ENCODE results near the gene FXN. TPM values are rescaled to one million over a fixed set of nuclear protein-coding genes. Genes with fewer than 3 reads are reported as not detected.

FXN gene
- total RNA-seq, 4 donors from 2014 or later = 1.8 to 10.1 (median 3.3) TPM

DNA sequence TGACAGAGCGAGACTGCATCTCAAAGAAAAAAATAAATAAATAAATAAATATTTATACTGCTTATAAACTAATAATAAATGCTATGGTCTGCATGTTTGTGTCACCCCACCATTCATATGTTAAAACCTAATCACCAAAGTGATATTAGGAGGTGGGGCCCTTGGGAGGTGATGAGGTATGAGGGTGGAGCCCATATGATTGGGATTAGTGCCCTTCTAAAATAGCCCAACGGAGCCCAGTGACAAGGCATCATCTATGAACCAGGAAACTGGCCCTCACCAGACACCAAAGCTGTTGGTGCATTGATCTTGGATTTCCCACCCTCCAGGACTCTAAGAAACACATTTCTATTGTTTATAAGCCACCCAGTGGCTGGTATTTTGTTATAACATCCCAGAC is 5.1 kb downstream of the FXN start:
- no peak for TF ChIP-seq CTCF (IDR thresholded peaks at IDR 0.05; ENCODE audit: low read depth)

DNA sequence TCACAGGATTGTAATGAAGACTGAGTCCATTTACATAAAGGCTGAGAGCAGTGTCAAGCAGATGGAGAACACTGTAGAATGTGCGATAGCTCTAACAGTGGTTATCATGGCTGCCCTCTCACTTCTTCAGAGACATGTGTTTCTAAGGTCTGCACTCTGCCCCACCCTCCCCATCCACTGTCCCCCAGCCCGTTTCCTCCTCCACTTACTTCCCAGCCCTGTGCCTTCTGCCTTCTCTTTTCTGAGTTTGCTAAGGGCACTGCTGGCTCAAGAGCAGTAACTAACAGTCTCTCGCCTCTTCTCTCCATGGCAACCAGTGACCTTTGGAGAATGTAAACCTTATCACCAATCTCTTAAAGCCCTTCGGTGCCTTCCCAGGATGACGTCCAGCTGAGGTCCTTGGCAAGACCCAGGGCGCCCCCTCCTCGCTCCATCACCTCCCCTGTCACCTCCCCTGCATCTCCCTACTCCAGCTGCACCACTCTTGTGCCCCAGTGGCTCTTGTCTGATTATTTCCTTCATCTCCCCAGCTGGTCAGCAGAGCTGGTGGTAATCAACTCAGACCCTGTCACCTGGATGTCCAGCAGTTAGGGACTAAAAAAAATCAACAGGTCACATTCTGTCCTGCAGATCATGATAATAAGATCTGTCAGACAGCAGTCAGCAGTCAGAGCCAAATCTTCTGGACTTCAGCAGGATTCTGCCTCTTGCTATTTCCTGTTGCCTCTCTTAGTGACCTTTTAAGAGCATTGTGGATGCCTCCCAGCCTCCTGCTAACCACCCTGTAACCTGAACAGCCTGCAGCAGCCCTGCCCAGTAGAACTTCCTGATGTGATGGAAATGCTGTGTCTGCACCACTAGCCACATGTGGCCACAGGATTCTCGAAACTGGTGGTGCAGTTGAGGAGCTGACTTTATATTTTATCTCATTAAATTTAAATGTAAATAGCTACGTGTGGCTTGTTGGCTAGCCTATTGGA is 9.0 kb downstream of the FXN start:
- TF ChIP-seq CTCF (IDR thresholded peaks at IDR 0.05; ENCODE audit: low read depth) = no peak

DNA sequence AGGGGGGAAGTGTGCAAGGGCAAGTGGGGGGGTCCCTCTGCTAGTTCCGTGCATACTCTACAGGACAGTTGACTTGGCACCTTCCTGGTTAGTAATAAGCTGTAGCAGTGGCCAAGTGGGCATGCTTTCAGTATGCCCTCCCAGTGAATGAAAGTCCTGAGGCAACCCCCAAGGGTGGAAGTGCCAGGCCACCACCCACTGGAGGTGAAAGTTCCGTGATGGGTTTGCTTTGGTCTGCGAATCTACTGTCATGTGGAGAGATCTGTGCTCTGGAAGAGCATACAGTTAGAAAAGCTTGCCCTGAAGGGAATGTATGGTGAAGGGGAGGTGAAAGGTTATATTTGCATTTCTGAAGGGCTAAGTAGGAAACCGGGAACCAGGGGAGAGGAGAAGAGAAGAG is 10.3 kb downstream of the FXN start:
- TF ChIP-seq CTCF (IDR thresholded peaks at IDR 0.05; ENCODE audit: low read depth) = no peak

- TF ChIP-seq CTCF (IDR thresholded peaks at IDR 0.05; ENCODE audit: low read depth) = no peak
These were observed 11.2 kb downstream of the FXN start for GRCh38 chr9:69046723-69047122.

- TF ChIP-seq CTCF (IDR thresholded peaks at IDR 0.05; ENCODE audit: low read depth) = no peak
These were observed 11.8 kb downstream of the FXN start for GRCh38 chr9:69047371-69047770.

GRCh38 chr9:69049094-69049493 is 13.5 kb downstream of the FXN start:
- TF ChIP-seq CTCF (IDR thresholded peaks at IDR 0.05; ENCODE audit: low read depth) = no peak

GRCh38 chr9:69054989-69055388 is 19.4 kb downstream of the FXN start:
- no peak for TF ChIP-seq CTCF (IDR thresholded peaks at IDR 0.05; ENCODE audit: low read depth)

Measured in subcutaneous adipose tissue (tissue), 4 donors.